GM19328 (cell line): ENCODE data around the gene UBD.

Experiments used
- ATAC-seq: cut with Tn5 transposase; IDR thresholded peaks from one replicate; pipeline ENCODE4 v1.9.1; 2021; ENCODE audit warnings: mild to moderate bottlenecking, moderate library complexity; ENCODE audit not compliant: unreplicated experiment

The UBD gene

GRCh38 chr6:29561606-29562181, 2.2 kb upstream of the UBD start:
- no peak for ATAC-seq

GRCh38 chr6:29561091-29561490, 1.6 kb upstream of the UBD start:
- no peak for ATAC-seq

GRCh38 chr6:29558439-29559079, 973 bp downstream of the UBD start:
- no peak for ATAC-seq

- ATAC-seq, result no peak
Measured at GRCh38 chr6:29557320-29557719, 2.2 kb downstream of the UBD start.

GRCh38 chr6:29554764-29555163, 4.8 kb downstream of the UBD start:
- ATAC-seq, result no peak

- no peak for ATAC-seq
Measured at GRCh38 chr6:29553268-29554057, 6.1 kb downstream of the UBD start.

- ATAC-seq, result peak; percentile 86
Measured at GRCh38 chr6:29552512-29553051, 7.0 kb downstream of the UBD start.

GRCh38 chr6:29547573-29547972, 12.0 kb downstream of the UBD start:
- ATAC-seq, result no peak

- no peak for ATAC-seq
Measured at GRCh38 chr6:29537714-29538403, 21.7 kb downstream of the UBD start.

- ATAC-seq, result no peak
Measured at GRCh38 chr6:29532320-29532951, 27.1 kb downstream of the UBD start.

- ATAC-seq, result no peak
Measured at GRCh38 chr6:29531668-29532067, 27.9 kb downstream of the UBD start.

- ATAC-seq, result no peak
Measured at GRCh38 chr6:29530671-29531310, 28.7 kb downstream of the UBD start.

- ATAC-seq, result no peak
Measured at GRCh38 chr6:29529956-29530355, 29.6 kb downstream of the UBD start.

GRCh38 chr6:29528988-29529560, 30.5 kb downstream of the UBD start:
- no peak for ATAC-seq

GRCh38 chr6:29528300-29528931, 31.1 kb downstream of the UBD start:
- no peak for ATAC-seq

- no peak for ATAC-seq
Measured at GRCh38 chr6:29527564-29527963, 32.0 kb downstream of the UBD start.

- ATAC-seq, result no peak
Measured at GRCh38 chr6:29527126-29527525, 32.4 kb downstream of the UBD start.

- no peak for ATAC-seq
Measured at GRCh38 chr6:29525311-29525639, 34.3 kb downstream of the UBD start.

GRCh38 chr6:29524444-29525310, 34.9 kb downstream of the UBD start:
- ATAC-seq, result no peak
